T-helper 17 cell (primary cell): ENCODE results near the gene RSU1. TPM values are rescaled to one million over a fixed set of nuclear protein-coding genes. Genes with fewer than 3 reads are reported as not detected.

ENCODE experiments used
- ATAC-seq: fragments of 150-1000 bp; cut with Tn5 transposase; 2 replicates; pipeline ENCODE4 v1.10.0; 2021; ENCODE audit warnings: mild to moderate bottlenecking, moderate library complexity
- DNase-seq, 3 donors: peaks; one replicate each; pipeline versions ENCODE4 v3.0.0 to v3.0.0-alpha.2; 2020 to 2021
- H3K9me3 ChIP-seq: one replicate; pipeline ENCODE4 v1.7.0; 2013; ENCODE audit warnings: low read length, mild to moderate bottlenecking; ENCODE audit not compliant: control insufficient read depth, poor library complexity, severe bottlenecking
- H3K27ac Mint-ChIP-seq: one replicate; pipeline ENCODE4 v1.8.0; 2022; ENCODE audit warnings: mild to moderate bottlenecking, moderate library complexity, mixed read lengths
- H3K27me3 Mint-ChIP-seq: one replicate; pipeline ENCODE4 v1.8.0; 2022; ENCODE audit warnings: mixed read lengths
- H3K36me3 Mint-ChIP-seq: one replicate; pipeline ENCODE4 v1.8.0; 2022; ENCODE audit warnings: low read depth, mixed read lengths
- H3K4me1 Mint-ChIP-seq: one replicate; pipeline ENCODE4 v1.8.0; 2022; ENCODE audit warnings: mild to moderate bottlenecking, mixed read lengths
- H3K4me3 Mint-ChIP-seq: one replicate; pipeline ENCODE4 v1.8.0; 2022; ENCODE audit warnings: mild to moderate bottlenecking, moderate library complexity, mixed read lengths
- total RNA-seq, 4 donors: library from RNA in 2 of 4; stranded (reverse) in 2 of 4; gene quantifications; one replicate each; pipeline ENCODE4 v1.2.3 and lab custom pipeline; 2022 to 2026

Gene RSU1
- total RNA-seq, 2 donors from 2014 or later: 60.1 to 72.5 TPM

- H3K4me1 Mint-ChIP-seq: no peaks in the 10 kb centered on the region
- peaks cover 2% of the 10 kb centered on the region for H3K36me3 Mint-ChIP-seq
These were observed 118.8 kb downstream of the RSU1 start for GRCh38 chr10:16698461-16698860.

DNA sequence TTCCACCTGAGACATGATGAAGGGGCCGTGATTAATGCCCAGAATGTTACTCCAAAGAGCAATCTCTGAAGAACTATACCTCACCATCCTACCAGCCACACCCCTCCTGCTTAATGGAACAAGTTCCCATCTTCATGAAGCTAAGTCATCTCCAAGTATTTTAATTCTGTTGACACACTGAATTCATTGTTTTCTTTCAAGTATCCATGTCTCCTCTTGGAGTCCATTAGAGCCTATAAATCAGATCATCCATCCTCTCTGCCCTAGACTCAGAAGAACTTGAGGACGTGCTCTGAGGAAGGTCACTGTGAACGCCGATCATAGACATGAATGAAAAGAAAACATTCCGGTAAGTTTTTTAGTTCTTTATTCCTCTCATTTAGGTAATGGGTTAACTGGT lies 126.8 kb downstream of the RSU1 start:
- no peak for ATAC-seq
- H3K36me3 Mint-ChIP-seq: peaks cover 6% of the 10 kb centered on the region
- no peak for DNase-seq

More at GRCh38 chr10:16698461-16698860, 118.8 kb downstream of the RSU1 start:
- H3K4me3 Mint-ChIP-seq: no peak overlapping the region
- H3K27me3 Mint-ChIP-seq: no peaks in the 10 kb centered on the region
- no peak overlapping the region for H3K27ac Mint-ChIP-seq
- DNase-seq (no peak), ATAC-seq (no peak)
- H3K9me3 ChIP-seq: no peaks in the 10 kb centered on the region

GRCh38 chr10:16689696-16690095 lies 127.5 kb downstream of the RSU1 start:
- Mint-ChIP-seq H3K36me3 (peaks cover 6% of the 10 kb centered on the region), H3K27me3 (no peaks in the 10 kb centered on the region), H3K4me1 (peaks cover 2% of the 10 kb centered on the region), H3K27ac (no peak overlapping the region), H3K4me3 (no peak overlapping the region)
- no peak for DNase-seq
- H3K9me3 ChIP-seq: no peaks in the 10 kb centered on the region
- no peak for ATAC-seq

More for the DNA sequence above, 126.8 kb downstream of the RSU1 start:
- Mint-ChIP-seq H3K27me3 (no peaks in the 10 kb centered on the region), H3K4me3 (no peak overlapping the region), H3K27ac (no peak overlapping the region), H3K4me1 (peaks cover 2% of the 10 kb centered on the region)
- H3K9me3 ChIP-seq: no peaks in the 10 kb centered on the region

GRCh38 chr10:16689227-16689626 lies 128.0 kb downstream of the RSU1 start:
- Mint-ChIP-seq H3K27me3 (no peaks in the 10 kb centered on the region), H3K36me3 (peaks cover 7% of the 10 kb centered on the region), H3K4me3 (no peak overlapping the region), H3K4me1 (peaks cover 2% of the 10 kb centered on the region), H3K27ac (no peak overlapping the region)
- ATAC-seq (no peak), DNase-seq (no peak)
- no peaks in the 10 kb centered on the region for H3K9me3 ChIP-seq

GRCh38 chr10:16686054-16686902 lies 130.9 kb downstream of the RSU1 start:
- Mint-ChIP-seq H3K27me3 (no peaks in the 10 kb centered on the region), H3K36me3 (peaks cover 11% of the 10 kb centered on the region), H3K4me1 (peaks cover 8% of the 10 kb centered on the region), H3K4me3 (no peak overlapping the region), H3K27ac (no peak overlapping the region)
- H3K9me3 ChIP-seq: no peaks in the 10 kb centered on the region
- ATAC-seq (no peak), DNase-seq (no peak)

- no peaks in the 10 kb centered on the region for H3K9me3 ChIP-seq
- H3K27me3 Mint-ChIP-seq: no peaks in the 10 kb centered on the region
- H3K36me3 Mint-ChIP-seq: peaks cover 10% of the 10 kb centered on the region
- no peak overlapping the region for H3K27ac Mint-ChIP-seq
- ATAC-seq: no peak
- no peak overlapping the region for H3K4me3 Mint-ChIP-seq
- no peak for DNase-seq
- peaks cover 8% of the 10 kb centered on the region for H3K4me1 Mint-ChIP-seq
These were observed 131.7 kb downstream of the RSU1 start for GRCh38 chr10:16685551-16685950.

DNA sequence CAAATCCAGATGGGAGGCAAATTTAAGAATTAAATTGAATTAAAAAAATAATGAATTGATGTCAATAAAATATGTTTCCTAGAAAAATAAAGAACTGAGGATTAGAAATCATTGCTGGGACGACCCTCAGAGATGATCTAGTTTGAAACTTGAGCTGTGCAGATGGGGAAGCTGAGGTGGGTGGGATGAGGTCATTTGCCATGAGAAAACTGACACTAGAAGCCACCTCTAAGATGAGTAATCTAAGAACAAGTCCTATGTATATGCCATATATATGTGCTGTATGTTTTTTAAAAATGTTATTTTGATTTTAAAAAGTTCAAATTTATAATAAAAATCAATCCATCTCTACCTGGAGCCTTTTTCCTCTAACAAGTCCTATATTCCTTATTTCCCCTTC lies 135.7 kb downstream of the RSU1 start:
- H3K27ac Mint-ChIP-seq: no peak overlapping the region
- H3K4me3 Mint-ChIP-seq: no peak overlapping the region
- peaks cover 10% of the 10 kb centered on the region for H3K36me3 Mint-ChIP-seq
- ATAC-seq (no peak), DNase-seq (no peak)
- no peaks in the 10 kb centered on the region for H3K9me3 ChIP-seq
- H3K4me1 Mint-ChIP-seq: peaks cover 6% of the 10 kb centered on the region
- no peaks in the 10 kb centered on the region for H3K27me3 Mint-ChIP-seq

DNA sequence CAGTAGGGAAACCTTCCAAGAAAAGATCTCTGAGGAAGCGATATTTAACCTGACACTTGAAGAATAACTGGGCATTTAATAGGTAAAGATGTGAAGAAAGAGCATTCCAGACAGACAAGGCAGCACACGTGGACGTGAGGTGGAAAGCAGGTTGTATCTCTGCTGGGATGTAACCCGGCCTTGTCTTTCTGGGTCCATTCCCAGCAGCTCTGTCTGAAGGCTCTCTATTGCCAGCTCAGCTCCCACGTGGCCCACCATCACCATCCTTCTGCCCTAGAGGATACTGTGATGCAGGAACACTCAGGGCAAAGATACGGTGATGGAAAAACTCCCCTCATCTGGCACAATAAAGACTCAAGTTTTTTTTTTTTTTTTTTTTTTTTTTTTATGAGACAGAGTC lies 137.7 kb downstream of the RSU1 start:
- no peak overlapping the region for H3K27ac Mint-ChIP-seq
- H3K4me3 Mint-ChIP-seq: no peak overlapping the region
- H3K27me3 Mint-ChIP-seq: no peaks in the 10 kb centered on the region
- H3K9me3 ChIP-seq: no peaks in the 10 kb centered on the region
- peaks cover 6% of the 10 kb centered on the region for H3K4me1 Mint-ChIP-seq
- DNase-seq: no peak
- ATAC-seq: no peak
- peaks cover 12% of the 10 kb centered on the region for H3K36me3 Mint-ChIP-seq

DNA sequence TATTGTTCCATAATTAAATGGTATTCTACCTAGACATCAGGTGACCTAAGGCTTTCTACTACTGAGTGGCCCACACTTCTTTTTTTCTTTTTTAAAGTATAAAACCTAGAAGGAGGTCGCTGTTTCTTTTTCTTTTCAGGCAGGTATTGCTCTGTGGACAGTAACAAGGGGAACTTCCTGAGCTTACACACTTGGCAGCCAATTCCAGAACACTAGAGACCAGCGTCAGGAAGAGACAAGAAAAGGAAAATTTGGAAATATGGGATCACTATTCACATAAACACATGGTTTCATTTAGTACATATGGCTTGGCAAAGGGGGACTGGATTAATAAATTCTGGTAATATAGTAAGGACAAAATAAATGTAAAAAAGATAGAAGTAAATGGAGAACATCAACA lies 141.9 kb downstream of the RSU1 start:
- no peaks in the 10 kb centered on the region for H3K9me3 ChIP-seq
- no peak for DNase-seq
- ATAC-seq: no peak
- no peak overlapping the region for H3K27ac Mint-ChIP-seq
- peaks cover 3% of the 10 kb centered on the region for H3K36me3 Mint-ChIP-seq
- no peaks in the 10 kb centered on the region for H3K27me3 Mint-ChIP-seq
- no peak overlapping the region for H3K4me3 Mint-ChIP-seq
- H3K4me1 Mint-ChIP-seq: no peaks in the 10 kb centered on the region

DNA sequence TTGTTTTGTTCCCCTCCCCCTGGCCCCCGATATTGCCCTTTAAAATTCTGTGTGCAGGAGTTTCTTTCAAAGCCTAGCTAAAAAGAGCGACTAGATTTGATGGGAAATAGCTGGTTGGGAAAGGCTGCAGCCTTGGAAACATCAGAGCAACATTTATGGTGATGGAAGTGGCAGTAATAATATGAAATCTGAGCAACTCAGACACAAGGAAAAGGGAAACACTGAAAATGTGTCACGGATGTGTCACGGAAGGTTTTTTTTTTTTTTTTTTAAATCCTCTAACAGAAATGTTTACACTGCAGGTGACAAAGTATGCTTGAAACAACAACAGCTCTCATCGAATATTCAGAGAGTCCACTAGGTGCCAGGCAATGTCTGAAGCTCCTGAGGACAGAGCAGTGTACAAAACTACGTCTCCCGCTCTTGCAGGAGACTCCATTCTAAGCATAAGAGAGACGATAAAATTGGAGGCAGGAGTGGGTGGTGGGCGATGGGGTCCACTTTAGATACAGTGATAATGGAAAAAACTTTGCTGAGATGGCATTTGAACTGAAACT lies 143.0 kb downstream of the RSU1 start:
- no peak overlapping the region for H3K4me3 Mint-ChIP-seq
- no peaks in the 10 kb centered on the region for H3K4me1 Mint-ChIP-seq
- DNase-seq (no peak), ATAC-seq (no peak)
- H3K27ac Mint-ChIP-seq: no peak overlapping the region
- peaks cover 5% of the 10 kb centered on the region for H3K36me3 Mint-ChIP-seq
- H3K27me3 Mint-ChIP-seq: no peaks in the 10 kb centered on the region
- H3K9me3 ChIP-seq: no peaks in the 10 kb centered on the region

DNA sequence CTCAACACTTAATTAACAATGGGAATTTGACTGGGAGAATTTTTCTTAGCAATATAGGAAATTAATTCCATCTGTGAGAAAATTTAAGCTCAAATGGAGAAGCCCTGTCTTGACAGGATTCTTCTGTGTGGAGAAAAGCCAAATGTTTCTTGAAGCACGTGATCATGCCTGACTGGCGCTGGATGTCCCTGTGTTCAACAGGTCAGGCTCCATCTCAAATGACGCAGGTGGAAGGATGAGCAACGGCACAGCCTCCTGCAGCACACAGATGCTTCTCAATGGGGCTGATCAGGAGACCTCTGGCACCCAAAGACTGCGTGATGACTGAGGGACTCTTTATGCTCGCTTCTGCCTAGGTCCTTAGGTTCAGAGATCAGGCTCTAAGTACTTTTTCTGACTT lies 143.8 kb downstream of the RSU1 start:
- H3K27ac Mint-ChIP-seq: no peak overlapping the region
- DNase-seq (no peak), ATAC-seq (no peak)
- peaks cover 2% of the 10 kb centered on the region for H3K4me1 Mint-ChIP-seq
- H3K27me3 Mint-ChIP-seq: no peaks in the 10 kb centered on the region
- peaks cover 5% of the 10 kb centered on the region for H3K36me3 Mint-ChIP-seq
- H3K4me3 Mint-ChIP-seq: no peak overlapping the region
- H3K9me3 ChIP-seq: no peaks in the 10 kb centered on the region

GRCh38 chr10:16663444-16663843 lies 153.8 kb downstream of the RSU1 start:
- H3K4me1 Mint-ChIP-seq: peaks cover 8% of the 10 kb centered on the region
- no peak overlapping the region for H3K4me3 Mint-ChIP-seq
- no peaks in the 10 kb centered on the region for H3K27me3 Mint-ChIP-seq
- H3K27ac Mint-ChIP-seq: no peak overlapping the region
- H3K9me3 ChIP-seq: no peaks in the 10 kb centered on the region
- DNase-seq (no peak), ATAC-seq (no peak)
- peaks cover 5% of the 10 kb centered on the region for H3K36me3 Mint-ChIP-seq

- Mint-ChIP-seq H3K36me3 (peaks cover 2% of the 10 kb centered on the region), H3K27ac (no peak overlapping the region), H3K4me1 (peaks cover 8% of the 10 kb centered on the region), H3K27me3 (no peaks in the 10 kb centered on the region), H3K4me3 (no peak overlapping the region)
- H3K9me3 ChIP-seq: no peaks in the 10 kb centered on the region
- ATAC-seq: no peak
- DNase-seq: no peak
These were observed 154.3 kb downstream of the RSU1 start for GRCh38 chr10:16662923-16663322.

DNA sequence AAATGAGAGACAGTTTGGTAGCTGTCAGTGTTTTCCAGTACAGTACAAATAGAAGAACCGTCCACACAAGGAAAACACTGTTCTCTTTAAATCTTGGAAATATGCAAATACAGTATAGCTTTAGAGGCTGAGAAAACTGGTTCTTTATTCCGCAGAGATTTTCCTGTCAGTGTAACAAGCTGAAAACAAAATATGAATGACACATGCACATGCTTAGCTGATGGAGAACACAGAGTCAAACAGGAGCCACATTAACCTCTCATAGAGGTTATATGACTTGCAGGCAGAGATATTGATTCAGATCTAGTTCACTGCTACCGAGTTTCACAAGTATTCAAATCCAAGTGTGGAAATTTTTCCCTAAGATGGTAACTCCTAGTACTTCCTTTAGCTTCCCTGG lies 160.3 kb downstream of the RSU1 start:
- Mint-ChIP-seq H3K4me3 (no peak overlapping the region), H3K27ac (no peak overlapping the region), H3K4me1 (peaks cover 10% of the 10 kb centered on the region), H3K27me3 (no peaks in the 10 kb centered on the region), H3K36me3 (peaks cover 2% of the 10 kb centered on the region)
- DNase-seq (no peak), ATAC-seq (no peak)
- H3K9me3 ChIP-seq: no peaks in the 10 kb centered on the region
